ENCODE measurements around the gene EQTN. TPM values are rescaled to one million over a fixed set of nuclear protein-coding genes. Genes with fewer than 3 reads are reported as not detected.

EQTN gene
- total and polyA plus RNA-seq, 2 of the 8 experiments (the other 6 are each of a cell fraction or from before 2014, with no cell fraction given), result 0.23 TPM; not detected in 1

DNA sequence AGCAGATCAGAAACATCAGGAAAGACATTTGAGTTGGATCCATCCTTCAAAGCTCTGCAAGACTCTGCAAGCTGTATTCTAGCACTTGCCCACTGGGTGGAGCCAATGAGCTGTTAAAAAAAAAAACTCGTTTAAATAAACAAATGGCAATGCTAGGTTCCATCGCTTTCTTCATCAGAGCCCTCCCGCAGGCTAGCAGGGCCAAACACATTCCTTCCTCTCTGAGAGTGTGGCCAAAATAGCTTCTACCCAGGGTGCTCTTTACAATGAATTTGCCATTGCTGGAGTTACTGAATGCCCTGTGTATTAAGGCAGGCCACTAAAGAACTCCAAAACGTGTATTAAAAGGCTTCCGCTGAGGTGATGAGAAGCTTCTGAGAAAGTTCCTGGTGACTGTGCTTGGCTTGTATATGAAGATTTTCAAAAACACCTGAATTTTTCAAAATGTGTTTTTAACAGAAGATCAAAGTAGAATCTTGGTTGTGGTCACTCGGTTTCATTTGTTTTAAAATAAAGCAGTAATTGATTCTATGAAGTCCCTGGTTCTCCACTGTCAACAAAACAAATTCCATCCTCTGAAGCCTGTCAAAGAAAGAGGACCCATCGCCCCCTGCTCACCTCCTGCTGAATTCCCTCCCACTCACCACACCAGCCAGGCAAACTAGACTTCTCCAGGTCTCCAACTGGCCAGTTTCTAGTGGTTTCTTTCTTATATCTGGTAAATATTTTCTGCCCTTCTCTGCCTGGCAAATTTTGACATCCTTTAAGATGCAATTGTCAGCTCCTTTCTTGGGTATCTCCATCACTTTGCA is 36.5 kb upstream of the EQTN start:
- Histone ChIP-seq H3K4me1 (replicated peaks in 1 of 4; ENCODE audit: control insufficient read depth in 3 of 4, insufficient read depth in 4 of 4, low read length in 3 of 4) (peaks cover 0 to 9% (median 5%) of the 10 kb centered on the region in 4 experiments; a peak in 5 of 7 replicates), H2BK12ac (ENCODE audit: low read depth, low read length) (no peak overlapping the region), H2BK120ac (replicated peaks; ENCODE audit: low read depth, low read length) (no peak overlapping the region), H3K56ac (replicated peaks; ENCODE audit: insufficient read length, low read depth, low read length) (no peak overlapping the region), H3K27ac (ENCODE audit: low read depth, low read length) (no peak overlapping the region), H2AFZ (ENCODE audit: low read length) (no peak overlapping the region), H3K79me1 (ENCODE audit: low read depth, low read length) (no peaks in the 10 kb centered on the region), H4K5ac (ENCODE audit: insufficient read length, low read depth, low read length) (no peak overlapping the region), H3K4me2 (ENCODE audit: insufficient read depth in 1 of 2, low read depth in 2 of 2, low read length in 2 of 2) (peak overlapping the region in 1 of 2 experiments; percentile 25; a peak in 1 of 4 replicates), H4K91ac (replicated peaks; ENCODE audit: insufficient read length, low read length) (no peak overlapping the region), H3K23me2 (ENCODE audit: low read depth, low read length) (no peaks in the 10 kb centered on the region), H3K14ac (ENCODE audit: insufficient read length) (no peak overlapping the region), H3K27me3 (replicated peaks in 1 of 4; ENCODE audit: control insufficient read depth in 3 of 4, extremely low read depth in 1 of 4, insufficient read depth in 3 of 4, low read length in 3 of 4) (no peaks in the 10 kb centered on the region), H3K9me3 (ENCODE audit: insufficient read depth in 2 of 2, low read depth in 1 of 2, low read length in 1 of 2) (no peaks in the 10 kb centered on the region), H3K9ac (replicated peaks in 1 of 4; ENCODE audit: extremely low read depth in 1 of 4, low read depth in 3 of 4, low read length in 3 of 4) (no peak overlapping the region), H3K36me3 (ENCODE audit: control insufficient read depth in 2 of 4, insufficient read depth in 4 of 4, low read length in 3 of 4) (no peaks in the 10 kb centered on the region), H3K79me2 (ENCODE audit: control insufficient read depth in 1 of 2, insufficient read depth in 2 of 2, low read length in 2 of 2) (no peaks in the 10 kb centered on the region), H3K18ac (ENCODE audit: extremely low read depth, low read length) (no peak overlapping the region), H3K4me3 (ENCODE audit: extremely low read depth in 1 of 4, insufficient read depth in 2 of 4, low read depth in 3 of 4, low read length in 4 of 4) (peak overlapping the region in 1 of 4 experiments; percentile 20; a peak in 1 of 8 replicates), H2AK5ac (ENCODE audit: low read depth, low read length) (no peak overlapping the region), H2BK5ac (ENCODE audit: low read depth, low read length) (no peak overlapping the region), H4K20me1 (replicated peaks in 1 of 2; ENCODE audit: control insufficient read depth in 1 of 2, insufficient read depth in 2 of 2, low read length in 2 of 2) (no peaks in the 10 kb centered on the region), H2BK20ac (ENCODE audit: low read length) (no peak overlapping the region), H4K8ac (ENCODE audit: extremely low read depth, insufficient read depth, low read length) (no peak overlapping the region), H2BK15ac (ENCODE audit: low read length) (no peak overlapping the region), H3K23ac (ENCODE audit: insufficient read length) (no peak overlapping the region), H3K4ac (replicated peaks; ENCODE audit: insufficient read length, low read depth, low read length) (no peak overlapping the region)
- ChIA-PET CTCF (ENCODE audit: partially characterized antibody) (interaction anchor here (0.6 to 6.4 kb wide), 32 partner anchors 10 to 276 kb away, joined by 3 to 63 read pairs (median 4); partner anchors contain the start of gene MOB3B), POLR2A (ENCODE audit: partially characterized antibody) (interaction anchor here (0.7 to 1.3 kb wide), 5 partner anchors 165 to 204 kb away, joined by 3 to 6 read pairs (median 3); partner anchors contain the start of gene MOB3B)
- DNase-seq (ENCODE audit: low read depth in 1 of 2, low spot score in 2 of 2) (peak; percentile 82 to 84), FAIRE-seq (peak; percentile 99)
- WGBS, 2 experiments (ENCODE audit: extremely low coverage in 1 of 2, insufficient coverage in 1 of 2, insufficient read length in 1 of 2, insufficient replicate concordance in 2 of 2, low coverage in 1 of 2, low lambda C conversion rate in 2 of 2, missing lambda C conversion rate in 1 of 2), result 11% methylated on average over 7 of the region's 7 CpGs; no CpG with 5 or more reads in 1 of the 2 experiments
- TF ChIP-seq, protein P1, sequence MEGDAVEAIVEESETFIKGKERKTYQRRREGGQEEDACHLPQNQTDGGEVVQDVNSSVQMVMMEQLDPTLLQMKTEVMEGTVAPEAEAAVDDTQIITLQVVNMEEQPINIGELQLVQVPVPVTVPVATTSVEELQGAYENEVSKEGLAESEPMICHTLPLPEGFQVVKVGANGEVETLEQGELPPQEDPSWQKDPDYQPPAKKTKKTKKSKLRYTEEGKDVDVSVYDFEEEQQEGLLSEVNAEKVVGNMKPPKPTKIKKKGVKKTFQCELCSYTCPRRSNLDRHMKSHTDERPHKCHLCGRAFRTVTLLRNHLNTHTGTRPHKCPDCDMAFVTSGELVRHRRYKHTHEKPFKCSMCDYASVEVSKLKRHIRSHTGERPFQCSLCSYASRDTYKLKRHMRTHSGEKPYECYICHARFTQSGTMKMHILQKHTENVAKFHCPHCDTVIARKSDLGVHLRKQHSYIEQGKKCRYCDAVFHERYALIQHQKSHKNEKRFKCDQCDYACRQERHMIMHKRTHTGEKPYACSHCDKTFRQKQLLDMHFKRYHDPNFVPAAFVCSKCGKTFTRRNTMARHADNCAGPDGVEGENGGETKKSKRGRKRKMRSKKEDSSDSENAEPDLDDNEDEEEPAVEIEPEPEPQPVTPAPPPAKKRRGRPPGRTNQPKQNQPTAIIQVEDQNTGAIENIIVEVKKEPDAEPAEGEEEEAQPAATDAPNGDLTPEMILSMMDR (IDR thresholded peaks at IDR 0.05; ENCODE audit: control extremely low read depth in 1 of 3, insufficient read depth in 1 of 3, low read depth in 1 of 3, low read length in 3 of 3), result peak in 2 of 3 experiments; percentile 71 to 77; a peak in 3 of 4 replicates
- TF ChIP-seq TBP (IDR thresholded peaks at IDR 0.05; ENCODE audit: low read depth, low read length), result no peak
- TF ChIP-seq MAFK (IDR thresholded peaks at IDR 0.05; ENCODE audit: low read depth, low read length), result no peak
- TF ChIP-seq SIRT6 (IDR thresholded peaks at IDR 0.05; ENCODE audit: low read length), result no peak
- TF ChIP-seq SP1 (IDR thresholded peaks at IDR 0.05; ENCODE audit: low read depth, low read length), result peak; percentile 44; the same call in 1 of the 2 replicates
- TF ChIP-seq KDM5A (IDR thresholded peaks at IDR 0.05; ENCODE audit: low read length), result no peak
- peak; percentile 69 for TF ChIP-seq YY1 (IDR thresholded peaks at IDR 0.05; ENCODE audit: low read depth, low read length)

Data from H1 (cell line).